ENCODE data around the gene ARL5A. TPM values are rescaled to one million over a fixed set of nuclear protein-coding genes. Genes with fewer than 3 reads are reported as not detected.

The ARL5A gene
- total and polyA plus RNA-seq, 2 of the 4 experiments (the other 2 are of a cell fraction): 22.3 to 45.5 TPM

DNA sequence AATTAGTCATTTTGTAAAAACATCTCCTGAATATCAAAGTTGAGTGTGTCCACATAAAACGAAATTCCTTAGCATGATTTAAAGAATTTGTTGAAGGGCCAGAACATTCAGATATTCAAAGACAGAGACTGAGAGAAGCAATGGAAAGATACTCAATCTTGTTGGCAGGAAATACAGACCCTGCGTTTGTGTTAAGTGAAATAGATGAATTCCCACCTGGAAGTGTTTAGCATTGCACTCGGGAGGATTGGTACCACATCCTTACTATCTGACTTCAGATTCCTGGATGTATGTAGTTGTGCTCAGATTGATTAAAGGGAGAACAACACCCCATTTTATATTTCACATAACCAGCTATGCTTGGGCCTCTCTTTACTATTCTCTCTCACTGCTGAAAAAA, 9.7 kb upstream of the ARL5A start:
- no peaks in the 10 kb centered on the region for H4K20me1 ChIP-seq (ENCODE audit: insufficient read depth, low read length)
- no peak overlapping the region for H2AK9ac ChIP-seq (replicated peaks; ENCODE audit: low read depth, low read length, poor library complexity)
- H4K5ac ChIP-seq (ENCODE audit: low read depth, low read length): no peak overlapping the region
- no peaks in the 10 kb centered on the region for H3K79me1 ChIP-seq (ENCODE audit: low read depth in 1 of 2, low read length in 2 of 2)
- no peak overlapping the region for H3K56ac ChIP-seq (ENCODE audit: extremely low read depth, insufficient read depth, low read length)
- dilution Hi-C loops (cut with HindIII; ENCODE audit: low sequenced_read_pairs, unreplicated experiment): no loop called here
- no peak overlapping the region for H4K8ac ChIP-seq (ENCODE audit: low read depth in 2 of 2, low read length in 2 of 2)
- H2BK5ac ChIP-seq (ENCODE audit: low read depth, low read length, poor library complexity, severe bottlenecking): no peak overlapping the region
- intact Hi-C loops (cut with micrococcal nuclease): no loop called here
- H2BK20ac ChIP-seq (ENCODE audit: low read depth, low read length): no peak overlapping the region
- H3K4me3 ChIP-seq (ENCODE audit: insufficient read depth, low read depth, low read length): no peak overlapping the region
- no peak overlapping the region for H4K91ac ChIP-seq (ENCODE audit: insufficient read depth, low read depth, low read length)
- no peaks in the 10 kb centered on the region for H3K27me3 ChIP-seq (ENCODE audit: control insufficient read depth, insufficient read depth, low read length)
- TF ChIP-seq POLR2A (IDR thresholded peaks at IDR 0.05; ENCODE audit: low read depth, low read length) (no peak), FOS (IDR thresholded peaks at IDR 0.05; ENCODE audit: low read depth, low read length) (no peak), CHD1 (IDR thresholded peaks at IDR 0.05; ENCODE audit: low read depth, low read length) (no peak), RCOR1 (IDR thresholded peaks at IDR 0.05; ENCODE audit: insufficient replicate concordance, low read length) (no peak), RFX5 (IDR thresholded peaks at IDR 0.05; ENCODE audit: low read depth, low read length) (no peak), MAZ (IDR thresholded peaks at IDR 0.05; ENCODE audit: borderline replicate concordance, low read depth, low read length) (no peak), SMC3 (IDR thresholded peaks at IDR 0.05; ENCODE audit: low read depth, low read length) (no peak), MAFK (IDR thresholded peaks at IDR 0.05; ENCODE audit: low read depth, low read length) (no peak), BHLHE40 (IDR thresholded peaks at IDR 0.05; ENCODE audit: low read depth, low read length) (no peak), NFE2L2 (IDR thresholded peaks at IDR 0.05; ENCODE audit: low read depth, low read length) (no peak), MXI1 (IDR thresholded peaks at IDR 0.05; ENCODE audit: borderline replicate concordance, low read depth, low read length) (no peak), ELK1 (IDR thresholded peaks at IDR 0.05; ENCODE audit: borderline replicate concordance, low read depth, low read length) (no peak), CEBPB (IDR thresholded peaks at IDR 0.05; ENCODE audit: low read depth, low read length) (no peak), RAD21 (IDR thresholded peaks at IDR 0.05; ENCODE audit: low read length) (no peak)
- TF ChIP-seq, protein P1, sequence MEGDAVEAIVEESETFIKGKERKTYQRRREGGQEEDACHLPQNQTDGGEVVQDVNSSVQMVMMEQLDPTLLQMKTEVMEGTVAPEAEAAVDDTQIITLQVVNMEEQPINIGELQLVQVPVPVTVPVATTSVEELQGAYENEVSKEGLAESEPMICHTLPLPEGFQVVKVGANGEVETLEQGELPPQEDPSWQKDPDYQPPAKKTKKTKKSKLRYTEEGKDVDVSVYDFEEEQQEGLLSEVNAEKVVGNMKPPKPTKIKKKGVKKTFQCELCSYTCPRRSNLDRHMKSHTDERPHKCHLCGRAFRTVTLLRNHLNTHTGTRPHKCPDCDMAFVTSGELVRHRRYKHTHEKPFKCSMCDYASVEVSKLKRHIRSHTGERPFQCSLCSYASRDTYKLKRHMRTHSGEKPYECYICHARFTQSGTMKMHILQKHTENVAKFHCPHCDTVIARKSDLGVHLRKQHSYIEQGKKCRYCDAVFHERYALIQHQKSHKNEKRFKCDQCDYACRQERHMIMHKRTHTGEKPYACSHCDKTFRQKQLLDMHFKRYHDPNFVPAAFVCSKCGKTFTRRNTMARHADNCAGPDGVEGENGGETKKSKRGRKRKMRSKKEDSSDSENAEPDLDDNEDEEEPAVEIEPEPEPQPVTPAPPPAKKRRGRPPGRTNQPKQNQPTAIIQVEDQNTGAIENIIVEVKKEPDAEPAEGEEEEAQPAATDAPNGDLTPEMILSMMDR (conservative IDR thresholded peaks at IDR 0.05; ENCODE audit: low read depth, low read length): no peak
- TF ChIP-seq, protein P2, sequence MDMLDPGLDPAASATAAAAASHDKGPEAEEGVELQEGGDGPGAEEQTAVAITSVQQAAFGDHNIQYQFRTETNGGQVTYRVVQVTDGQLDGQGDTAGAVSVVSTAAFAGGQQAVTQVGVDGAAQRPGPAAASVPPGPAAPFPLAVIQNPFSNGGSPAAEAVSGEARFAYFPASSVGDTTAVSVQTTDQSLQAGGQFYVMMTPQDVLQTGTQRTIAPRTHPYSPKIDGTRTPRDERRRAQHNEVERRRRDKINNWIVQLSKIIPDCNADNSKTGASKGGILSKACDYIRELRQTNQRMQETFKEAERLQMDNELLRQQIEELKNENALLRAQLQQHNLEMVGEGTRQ (IDR thresholded peaks at IDR 0.05; ENCODE audit: low read depth, low read length): no peak
- H2AK5ac ChIP-seq (ENCODE audit: low read depth, low read length): no peak overlapping the region
- ATAC-seq (ENCODE audit: low read depth): no peak
- no peak overlapping the region for H2BK15ac ChIP-seq (ENCODE audit: low read depth, low read length)
- no peak overlapping the region for H3K4me2 ChIP-seq (ENCODE audit: low read depth, low read length)
- ChIA-PET CTCF (no interaction called here), POLR2A (ENCODE audit: unreplicated experiment) (no interaction called here)
- no peak for DNase-seq
- no peak overlapping the region for H3K27ac ChIP-seq (ENCODE audit: insufficient read depth, low read length)
- no TSS peak for BruUV-seq (replicated peaks)
- no peak overlapping the region for H3K14ac ChIP-seq (replicated peaks; ENCODE audit: low read depth, low read length)
- in situ Hi-C loops (cut with MboI; ENCODE audit: low sequenced_read_pairs): no loop called here
- no peak overlapping the region for H2BK120ac ChIP-seq (ENCODE audit: low read depth, low read length)
- H3K9ac ChIP-seq (ENCODE audit: low read depth, low read length): no peak overlapping the region
- H3K9me3 ChIP-seq (ENCODE audit: control insufficient read depth, insufficient read depth, low read length): no peaks in the 10 kb centered on the region
- no peak overlapping the region for H3K18ac ChIP-seq (ENCODE audit: low read depth, low read length)
- H3K36me3 ChIP-seq (ENCODE audit: control insufficient read depth, insufficient read depth, low read length): no peaks in the 10 kb centered on the region
- no peak overlapping the region for H3K23ac ChIP-seq (ENCODE audit: low read depth, low read length)
- no CpG with 5 or more reads among the region's 3 CpGs for WGBS, 2 experiments (ENCODE audit: extremely low coverage in 2 of 2, insufficient read length in 1 of 2)
- no peak overlapping the region for H3K4ac ChIP-seq (ENCODE audit: low read depth, low read length)
- no peak overlapping the region for H2AFZ ChIP-seq (replicated peaks; ENCODE audit: low read length, poor library complexity)
- no peaks in the 10 kb centered on the region for H3K9me1 ChIP-seq (ENCODE audit: insufficient read depth, low read length)
- H3K4me1 ChIP-seq (ENCODE audit: control insufficient read depth, insufficient read depth, low read length): no peaks in the 10 kb centered on the region

All from IMR-90 (cell line).